Vagina (tissue), 2 donors: ENCODE measurements around the gene DCUN1D2. TPM values are rescaled to one million over a fixed set of nuclear protein-coding genes. Genes with fewer than 3 reads are reported as not detected.

Source experiments
- DNase-seq, 2 donors: peaks; one replicate each; pipeline ENCODE4 v3.0.0-alpha.2; 2017; ENCODE audit errors: extremely low spot score in 2 of 2
- H3K27ac ChIP-seq: fragments of 200-600 bp; sonication (generic); one replicate; pipeline ENCODE4 v1.5.1; 2019
- H3K27me3 ChIP-seq: fragments of 200-600 bp; sonication (generic); one replicate; pipeline ENCODE4 v1.5.1; 2019
- H3K36me3 ChIP-seq, 2 donors: fragments of 200-600 bp; sonication (generic); one replicate each; pipeline ENCODE4 v1.5.1; 2017 to 2019
- H3K4me1 ChIP-seq: fragments of 200-600 bp; sonication (generic); one replicate; pipeline ENCODE4 v1.5.1; 2019
- H3K4me3 ChIP-seq, 2 donors: fragments of 200-600 bp; sonication (generic); 1 replicate in 1 of 2; 2 replicates in 1 of 2; pipeline ENCODE4 v1.5.1; 2016 to 2019
- H3K9me3 ChIP-seq: fragments of 200-600 bp; sonication (generic); one replicate; pipeline ENCODE4 v1.5.1; 2019
- CTCF ChIP-seq, 3 experiments: fragments of 450-650 bp in 2 of 3; fragments of 200-600 bp in 1 of 3; sonication (generic) in 1 of 3; IDR thresholded peaks; one replicate each; pipeline ENCODE4 v1.5.1; 2017 to 2019; ENCODE audit warnings: antibody characterized with exemption in 3 of 3, mild to moderate bottlenecking in 2 of 3, moderate library complexity in 2 of 3
- POLR2A ChIP-seq, 2 donors: fragments of 450-650 bp; IDR thresholded peaks; one replicate each; pipeline ENCODE4 v1.6.1; 2017; ENCODE audit warnings: antibody characterized with exemption in 2 of 2, mild to moderate bottlenecking in 2 of 2, moderate library complexity in 2 of 2
- POLR2AphosphoS5 ChIP-seq, 2 donors: sonication (generic); formaldehyde crosslinking; IDR thresholded peaks; one replicate each; pipeline ENCODE4 v1.9.0; 2017; ENCODE audit warnings: antibody characterized with exemption in 2 of 2, mild to moderate bottlenecking in 2 of 2, low read depth in 1 of 2; ENCODE audit not compliant: insufficient read depth in 1 of 2
- intact Hi-C: fragments of 100-400 bp; cut with DNase I; formaldehyde crosslinking; loops from one replicate; pipeline ENCODE4 v1.15.1; 2023
- total RNA-seq: library from RNA; depleted of rRNA; stranded (reverse); fragments of >200 nt; gene quantifications from one replicate; pipeline ENCODE4 v1.2.3, GENCODE V29; 2016

The DCUN1D2 gene
- total RNA-seq, 1 donor from 2014 or later, result 13.3 TPM

GRCh38 chr13:113470073-113470472 lies 20.4 kb downstream of the DCUN1D2 start:
- no peak for TF ChIP-seq POLR2A (IDR thresholded peaks at IDR 0.05)
- TF ChIP-seq CTCF (IDR thresholded peaks at IDR 0.05), result no peak
- no peak for TF ChIP-seq POLR2AphosphoS5 (IDR thresholded peaks at IDR 0.05; ENCODE audit: insufficient read depth in 1 of 2, low read depth in 1 of 2)
- intact Hi-C loops, result no loop called here
- Histone ChIP-seq H3K9me3 (no peaks in the 10 kb centered on the region), H3K36me3 (peaks cover 0 to 16% of the 10 kb centered on the region in 2 donors), H3K27me3 (no peaks in the 10 kb centered on the region), H3K27ac (no peak overlapping the region), H3K4me1 (no peaks in the 10 kb centered on the region), H3K4me3 (no peak overlapping the region)
- DNase-seq, result no peak

- intact Hi-C loops, result no loop called here
- Histone ChIP-seq H3K4me1 (no peaks in the 10 kb centered on the region), H3K27me3 (no peaks in the 10 kb centered on the region), H3K36me3 (peaks cover 0 to 12% of the 10 kb centered on the region in 2 donors), H3K9me3 (no peaks in the 10 kb centered on the region), H3K4me3 (no peak overlapping the region), H3K27ac (no peak overlapping the region)
- DNase-seq, result no peak
- TF ChIP-seq POLR2A (IDR thresholded peaks at IDR 0.05), result no peak
- TF ChIP-seq CTCF (IDR thresholded peaks at IDR 0.05), result no peak
- no peak for TF ChIP-seq POLR2AphosphoS5 (IDR thresholded peaks at IDR 0.05; ENCODE audit: insufficient read depth in 1 of 2, low read depth in 1 of 2)
Measured at GRCh38 chr13:113469582-113469981, 20.9 kb downstream of the DCUN1D2 start.

GRCh38 chr13:113468472-113469201 lies 21.9 kb downstream of the DCUN1D2 start:
- no peak overlapping the region for H3K4me3 ChIP-seq
- peaks cover 0 to 9% of the 10 kb centered on the region in 2 donors for H3K36me3 ChIP-seq
- H3K27ac ChIP-seq, result no peak overlapping the region
- no peaks in the 10 kb centered on the region for H3K27me3 ChIP-seq
- DNase-seq, result no peak
- no peaks in the 10 kb centered on the region for H3K9me3 ChIP-seq
- no peaks in the 10 kb centered on the region for H3K4me1 ChIP-seq
- TF ChIP-seq POLR2A (IDR thresholded peaks at IDR 0.05), result no peak
- no peak for TF ChIP-seq POLR2AphosphoS5 (IDR thresholded peaks at IDR 0.05; ENCODE audit: insufficient read depth in 1 of 2, low read depth in 1 of 2)
- intact Hi-C loops, result no loop called here

GRCh38 chr13:113468029-113468428 lies 22.5 kb downstream of the DCUN1D2 start:
- Histone ChIP-seq H3K27ac (no peak overlapping the region), H3K9me3 (no peaks in the 10 kb centered on the region), H3K27me3 (no peaks in the 10 kb centered on the region), H3K36me3 (peaks cover 0 to 7% of the 10 kb centered on the region in 2 donors), H3K4me3 (no peak overlapping the region), H3K4me1 (no peaks in the 10 kb centered on the region)
- intact Hi-C loops, result no loop called here
- no peak for DNase-seq
- TF ChIP-seq CTCF (IDR thresholded peaks at IDR 0.05) (no peak), POLR2AphosphoS5 (IDR thresholded peaks at IDR 0.05; ENCODE audit: insufficient read depth in 1 of 2, low read depth in 1 of 2) (no peak), POLR2A (IDR thresholded peaks at IDR 0.05) (no peak)

- Histone ChIP-seq H3K4me1 (no peaks in the 10 kb centered on the region), H3K27me3 (no peaks in the 10 kb centered on the region), H3K4me3 (no peak overlapping the region), H3K27ac (no peak overlapping the region), H3K36me3 (peaks cover 0 to 3% of the 10 kb centered on the region in 2 donors), H3K9me3 (no peaks in the 10 kb centered on the region)
- intact Hi-C loops, result no loop called here
- no peak for DNase-seq
- TF ChIP-seq CTCF (IDR thresholded peaks at IDR 0.05), result no peak
- TF ChIP-seq POLR2AphosphoS5 (IDR thresholded peaks at IDR 0.05; ENCODE audit: insufficient read depth in 1 of 2, low read depth in 1 of 2), result no peak
- TF ChIP-seq POLR2A (IDR thresholded peaks at IDR 0.05), result no peak
Measured at GRCh38 chr13:113466383-113466782, 24.1 kb downstream of the DCUN1D2 start.
